AG04450 (cell line): ENCODE data around the gene PLD1. TPM values are rescaled to one million over a fixed set of nuclear protein-coding genes. Genes with fewer than 3 reads are reported as not detected.

ENCODE experiments used
- CTCF ChIA-PET: fragments of 300-600, 350-600 bp; formaldehyde crosslinking; extraction: SDS; loops from one replicate; lab custom pipeline; 2022; ENCODE audit warnings: antibody characterized with exemption, inconsistent platforms; lab: Charles Lee
- POLR2A ChIA-PET: fragments of 350-600 bp; formaldehyde crosslinking; extraction: SDS; loops from one replicate; lab custom pipeline; 2021; ENCODE audit warnings: antibody characterized with exemption, inconsistent platforms; lab: Yijun Ruan, JAX
- DNase-seq: peaks from one replicate; pipeline ENCODE4 v3.0.0-alpha.2; 2011; ENCODE audit warnings: low read depth, low spot score
- H3K27ac ChIP-seq: one replicate; pipeline ENCODE4 v1.5.1; 2012; ENCODE audit warnings: low read depth, low read length, control low read depth
- H3K27me3 ChIP-seq: one replicate; pipeline ENCODE4 v1.6.0; 2012; ENCODE audit warnings: low read length; ENCODE audit not compliant: control insufficient read depth, insufficient read depth
- H3K4me3 ChIP-seq: 2 replicates; pipeline ENCODE4 v1.5.1; 2011; ENCODE audit warnings: mild to moderate bottlenecking, low read depth, low read length, control low read depth
- H3K9me3 ChIP-seq: 2 replicates; pipeline ENCODE4 v1.5.1; 2012; ENCODE audit warnings: low read length; ENCODE audit not compliant: control insufficient read depth, insufficient read depth
- CTCF ChIP-seq: IDR thresholded peaks from 2 replicates; pipeline ENCODE4 v1.5.1; 2011; ENCODE audit warnings: low read depth, low read length, control low read depth, inconsistent platforms
- polyA plus RNA-seq: library from polyadenylated mRNA; depleted of rRNA; stranded (reverse); fragments of >200 nt; gene quantifications from 2 replicates; pipeline ENCODE4 v1.2.3, GENCODE V29; 2011

PLD1 gene
- polyA plus RNA-seq, 1 experiment: 20.2 TPM

DNA sequence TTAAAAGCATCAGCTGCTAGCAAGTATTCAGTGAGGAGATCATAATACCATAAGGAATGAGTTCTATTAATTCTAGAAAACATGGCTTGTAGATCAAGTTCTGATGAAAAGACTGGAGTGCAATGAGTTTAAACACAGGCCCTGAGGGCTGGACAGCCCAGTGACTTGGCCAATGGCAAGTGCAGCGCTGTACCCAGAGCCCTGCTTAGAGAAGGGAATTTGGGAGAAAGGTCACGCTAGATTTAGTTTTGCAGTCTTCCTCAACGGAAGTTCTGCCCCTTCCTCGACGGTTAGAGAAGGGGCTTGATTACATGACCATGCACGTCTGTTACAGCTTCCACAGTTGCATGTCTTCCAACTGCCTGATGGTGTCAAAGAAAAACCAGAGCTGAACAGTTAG lies 36.9 kb upstream of the PLD1 start:
- no peak overlapping the region for H3K4me3 ChIP-seq
- ChIA-PET POLR2A (no interaction called here), CTCF (interaction anchor here (1.0 kb wide), 1 partner anchor 10 kb away, joined by 3 read pairs; no protein-coding TSS in a partner anchor)
- no peak overlapping the region for H3K27ac ChIP-seq
- H3K27me3 ChIP-seq: no peaks in the 10 kb centered on the region
- no peak for TF ChIP-seq CTCF
- no peaks in the 10 kb centered on the region for H3K9me3 ChIP-seq
- no peak for DNase-seq

DNA sequence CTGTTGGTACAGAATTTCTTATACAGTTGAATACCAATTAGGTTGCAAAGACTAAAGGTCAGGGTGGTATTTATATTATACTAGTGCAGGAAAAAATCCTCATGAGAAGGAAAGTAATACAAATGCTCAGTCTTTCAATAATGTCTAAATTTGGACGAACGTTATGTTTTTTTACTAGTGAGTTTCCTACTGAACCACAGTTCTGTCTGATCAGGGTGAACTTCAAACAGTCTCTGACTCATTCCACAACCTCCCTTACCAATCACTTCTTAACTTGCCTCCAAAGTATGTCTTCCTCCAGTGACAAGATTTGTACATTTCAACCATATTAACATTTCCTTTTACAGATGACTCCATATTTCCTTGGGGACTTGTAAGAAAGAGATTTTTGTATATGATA lies 36.3 kb upstream of the PLD1 start:
- TF ChIP-seq CTCF: no peak
- Histone ChIP-seq H3K9me3 (no peaks in the 10 kb centered on the region), H3K27me3 (no peaks in the 10 kb centered on the region), H3K27ac (no peak overlapping the region), H3K4me3 (no peak overlapping the region)
- ChIA-PET CTCF (no interaction called here), POLR2A (no interaction called here)
- DNase-seq: no peak

GRCh38 chr3:171845481-171846284 lies 35.4 kb upstream of the PLD1 start:
- Histone ChIP-seq H3K27ac (no peak overlapping the region), H3K27me3 (no peaks in the 10 kb centered on the region), H3K4me3 (no peak overlapping the region), H3K9me3 (no peaks in the 10 kb centered on the region)
- ChIA-PET CTCF (no interaction called here), POLR2A (no interaction called here)
- no peak for TF ChIP-seq CTCF
- DNase-seq: no peak

DNA sequence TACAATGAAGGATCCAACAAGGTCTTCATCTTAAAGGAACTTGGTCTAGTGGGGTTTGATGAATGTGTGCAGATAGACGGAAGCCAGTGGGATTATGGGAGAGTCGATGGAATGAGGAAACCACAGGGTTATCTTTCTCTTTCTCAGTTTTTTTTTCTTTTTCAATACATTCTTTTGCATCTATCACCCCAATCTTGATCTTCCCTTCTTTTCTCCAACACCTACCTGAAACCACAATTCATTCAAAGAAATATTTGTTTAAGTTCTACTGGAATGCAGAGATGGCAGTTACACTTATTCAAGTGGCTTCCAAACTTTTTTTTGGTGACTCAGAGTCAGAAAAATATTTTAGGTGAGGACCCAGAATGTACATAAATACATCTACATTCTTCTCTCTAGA lies 34.6 kb upstream of the PLD1 start:
- H3K27me3 ChIP-seq: no peaks in the 10 kb centered on the region
- ChIA-PET POLR2A (no interaction called here), CTCF (no interaction called here)
- DNase-seq: no peak
- no peak overlapping the region for H3K27ac ChIP-seq
- H3K9me3 ChIP-seq: no peaks in the 10 kb centered on the region
- no peak overlapping the region for H3K4me3 ChIP-seq
- TF ChIP-seq CTCF: no peak

GRCh38 chr3:171842864-171843518 lies 32.7 kb upstream of the PLD1 start, which contains the start of gene TMEM212:
Gene TMEM212 (plus strand): TSS chr3:171843349. CDS start chr3:171843384, 35 bp downstream.
- POLR2A ChIA-PET: no interaction called here
- DNase-seq: no peak
- CTCF ChIA-PET: no interaction called here
- Histone ChIP-seq H3K27me3 (no peaks in the 10 kb centered on the region), H3K9me3 (no peaks in the 10 kb centered on the region), H3K4me3 (no peak within 1 kb of the TSS), H3K27ac (no peak within 1 kb of the TSS)
- TF ChIP-seq CTCF: no peak
